NCI-H460 (cell line): ENCODE data around the gene COL20A1. TPM values are rescaled to one million over a fixed set of nuclear protein-coding genes. Genes with fewer than 3 reads are reported as not detected.

Experiments
- DNase-seq: peaks from one replicate; pipeline ENCODE4 v3.0.0-alpha.2; 2016; ENCODE audit warnings: low read depth; ENCODE audit errors: extremely low read depth
- total RNA-seq: library from RNA; depleted of rRNA; stranded (reverse); fragments of >200 nt; shearing (Covaris generic); gene quantifications from 2 replicates; pipeline ENCODE4 v1.2.3, GENCODE V29; 2014

COL20A1 gene
- total RNA-seq, 1 experiment from 2014 or later: 0.10 TPM

DNA sequence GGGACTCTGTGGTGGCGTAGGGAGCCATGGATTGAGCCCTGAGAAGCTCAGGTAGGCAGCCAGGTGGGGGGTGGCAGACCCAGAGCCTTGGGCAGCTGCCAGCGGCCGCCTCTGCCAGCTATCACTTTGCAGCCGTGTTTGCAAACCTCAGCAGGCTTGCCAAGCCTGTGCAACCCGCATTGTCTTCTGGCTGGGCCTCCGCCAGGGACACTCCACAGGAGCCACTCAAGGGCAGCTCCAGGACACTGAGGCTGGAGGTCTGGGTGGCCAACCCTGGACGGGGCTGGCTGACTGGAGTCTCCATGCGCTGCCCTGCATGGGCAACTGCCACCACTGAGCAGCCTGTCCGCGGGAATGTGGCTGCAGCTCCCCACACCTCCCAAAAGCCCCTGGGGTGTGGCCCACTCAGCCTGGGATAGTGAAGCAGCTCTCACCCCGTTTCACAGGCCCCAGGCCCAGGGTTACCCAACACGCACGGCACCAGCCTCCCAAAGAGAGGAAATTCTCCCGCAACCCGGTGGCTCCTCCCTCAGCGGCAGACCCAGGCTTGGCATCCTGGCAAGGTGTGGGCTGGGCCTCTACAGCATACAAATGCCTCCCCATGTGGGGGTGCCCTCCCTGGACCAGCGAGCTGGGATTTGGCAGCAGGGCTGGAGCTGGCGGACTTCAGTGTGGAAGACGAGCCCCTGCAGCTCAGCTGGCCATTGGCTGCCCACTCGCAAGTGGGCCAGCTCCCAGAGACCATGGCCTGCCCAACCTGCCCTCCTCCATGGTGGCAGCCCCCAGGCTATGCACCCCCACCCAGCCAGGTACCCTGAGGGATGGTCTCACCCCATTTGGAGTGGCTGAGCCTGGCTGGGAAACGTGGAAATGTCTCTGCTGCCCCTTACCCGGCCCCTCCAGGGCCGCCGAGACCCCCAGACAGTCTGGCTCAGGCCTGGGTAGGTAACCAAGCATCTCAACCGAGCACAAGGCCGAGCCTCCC is 65.2 kb downstream of the COL20A1 start:
- DNase-seq: no peak

DNA sequence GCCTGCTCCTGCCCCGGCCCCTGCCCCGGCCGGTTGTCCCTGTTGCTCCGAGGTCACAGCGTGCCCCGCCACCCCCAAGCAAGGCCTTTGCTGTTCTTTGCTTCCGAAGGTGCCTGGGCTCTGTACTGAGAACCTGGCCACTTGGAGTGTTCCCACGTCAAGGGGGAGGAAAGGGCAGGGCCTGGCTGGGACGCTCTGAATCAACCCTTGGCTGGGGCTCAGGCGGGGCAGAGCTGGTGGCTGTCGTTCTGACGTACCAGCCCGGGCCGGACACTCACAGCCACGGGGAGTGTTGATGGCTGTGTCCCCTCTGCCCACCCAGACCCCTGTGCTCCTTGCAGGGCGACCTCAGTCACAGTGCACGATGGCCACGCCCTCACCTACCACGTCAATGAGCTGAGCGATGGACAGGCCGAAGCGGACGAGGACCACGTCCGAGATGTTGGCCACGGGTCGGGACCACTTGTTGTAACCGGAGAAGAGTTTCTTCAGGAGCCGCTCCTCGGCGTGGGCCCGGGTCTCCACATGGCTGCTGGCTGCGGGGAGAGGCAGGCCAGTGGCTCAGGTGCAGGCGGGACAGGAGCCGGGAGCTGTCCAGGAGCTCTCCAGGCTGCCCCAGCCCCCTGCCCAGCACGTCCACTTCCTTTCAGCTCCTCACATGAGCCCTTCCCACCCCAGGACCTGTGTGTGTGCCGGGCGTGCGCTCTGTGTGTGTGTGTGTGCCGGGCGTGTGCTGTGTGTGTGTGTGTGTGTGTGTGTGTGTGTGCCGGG is 66.4 kb downstream of the COL20A1 start:
- no peak for DNase-seq

DNA sequence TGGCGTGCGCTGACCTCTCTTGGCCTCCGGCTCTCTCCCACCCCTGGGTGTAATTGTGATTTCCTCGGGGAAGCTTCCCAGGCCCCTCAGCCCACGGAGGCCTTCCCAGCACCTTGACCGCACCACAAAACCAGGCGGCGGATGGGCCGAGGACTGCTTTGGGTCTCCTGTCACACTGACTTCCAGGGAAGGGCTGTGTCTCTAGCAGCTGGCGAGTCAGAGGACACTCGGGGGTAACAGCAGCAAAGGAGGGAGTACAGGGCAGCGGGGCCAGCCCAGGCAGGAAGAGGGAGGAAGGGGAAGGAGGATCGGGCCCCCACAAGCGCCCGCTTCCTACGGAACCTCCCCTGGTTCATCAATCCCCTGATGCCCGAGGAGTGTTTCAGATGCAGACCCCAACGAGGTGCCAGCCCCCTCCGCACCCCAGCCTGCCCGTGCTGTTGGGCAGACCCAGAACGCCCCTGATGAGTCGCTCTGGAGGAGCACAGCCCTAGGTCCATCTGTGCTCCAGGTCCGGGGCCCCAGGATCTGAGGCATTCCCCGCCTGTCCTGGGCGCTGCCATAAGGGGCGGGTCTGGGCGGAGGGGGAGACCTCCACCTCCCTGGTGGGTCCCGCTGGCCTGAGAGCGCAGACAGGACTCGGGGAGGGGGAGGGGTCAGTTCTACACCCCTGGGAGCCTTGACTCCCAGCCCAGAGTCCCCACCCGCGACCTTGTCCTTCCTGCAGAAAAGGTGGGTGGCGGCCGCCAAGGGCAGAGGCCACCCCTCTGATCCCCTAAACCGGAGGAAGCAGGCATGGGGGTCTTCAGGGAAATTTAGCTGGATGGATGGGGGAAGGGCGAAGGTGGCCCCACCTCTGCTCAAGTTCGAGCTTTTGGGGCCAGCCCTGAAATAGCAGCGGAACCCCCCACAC is 67.2 kb downstream of the COL20A1 start:
- DNase-seq: no peak

DNA sequence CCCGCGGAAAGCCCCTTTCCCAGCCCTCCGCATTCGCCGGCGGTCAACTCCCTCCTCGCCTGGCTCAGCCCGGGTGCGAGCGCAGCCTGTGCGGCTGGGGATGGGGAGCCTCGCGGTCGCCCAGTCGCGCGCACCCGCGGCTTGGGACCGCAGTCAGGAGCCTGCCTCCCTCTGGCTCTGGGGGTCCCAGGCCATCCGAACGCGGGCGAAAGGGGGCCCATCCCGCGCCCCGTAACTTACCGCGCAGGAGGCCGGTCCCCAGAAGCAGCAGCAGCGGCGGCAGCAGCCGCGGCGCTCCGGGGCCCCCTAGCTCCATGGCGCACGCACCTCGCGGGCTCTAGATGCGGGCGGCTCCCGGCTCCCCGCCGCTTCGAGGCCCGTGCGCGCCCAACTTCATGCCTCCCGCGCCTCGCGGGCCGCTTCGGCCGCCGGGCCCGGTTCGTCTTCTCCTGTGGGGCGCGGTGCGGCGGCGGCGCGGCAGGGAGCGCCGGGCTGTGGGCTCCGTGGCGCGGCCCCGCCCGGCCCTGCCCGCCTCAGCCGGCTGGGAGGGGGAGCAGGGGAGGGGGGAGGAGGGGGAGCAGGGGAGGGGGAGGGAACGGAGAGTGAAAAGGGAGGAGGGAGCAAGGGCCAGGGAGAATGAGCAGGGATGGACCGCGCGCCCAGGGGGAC is 68.0 kb downstream of the COL20A1 start, which contains the start of gene CHRNA4:
Gene CHRNA4 (minus strand): TSS at position 500 of the 669 bp plus-strand sequence. CDS start 184 bp downstream, at position 316.
- DNase-seq: no peak

DNA sequence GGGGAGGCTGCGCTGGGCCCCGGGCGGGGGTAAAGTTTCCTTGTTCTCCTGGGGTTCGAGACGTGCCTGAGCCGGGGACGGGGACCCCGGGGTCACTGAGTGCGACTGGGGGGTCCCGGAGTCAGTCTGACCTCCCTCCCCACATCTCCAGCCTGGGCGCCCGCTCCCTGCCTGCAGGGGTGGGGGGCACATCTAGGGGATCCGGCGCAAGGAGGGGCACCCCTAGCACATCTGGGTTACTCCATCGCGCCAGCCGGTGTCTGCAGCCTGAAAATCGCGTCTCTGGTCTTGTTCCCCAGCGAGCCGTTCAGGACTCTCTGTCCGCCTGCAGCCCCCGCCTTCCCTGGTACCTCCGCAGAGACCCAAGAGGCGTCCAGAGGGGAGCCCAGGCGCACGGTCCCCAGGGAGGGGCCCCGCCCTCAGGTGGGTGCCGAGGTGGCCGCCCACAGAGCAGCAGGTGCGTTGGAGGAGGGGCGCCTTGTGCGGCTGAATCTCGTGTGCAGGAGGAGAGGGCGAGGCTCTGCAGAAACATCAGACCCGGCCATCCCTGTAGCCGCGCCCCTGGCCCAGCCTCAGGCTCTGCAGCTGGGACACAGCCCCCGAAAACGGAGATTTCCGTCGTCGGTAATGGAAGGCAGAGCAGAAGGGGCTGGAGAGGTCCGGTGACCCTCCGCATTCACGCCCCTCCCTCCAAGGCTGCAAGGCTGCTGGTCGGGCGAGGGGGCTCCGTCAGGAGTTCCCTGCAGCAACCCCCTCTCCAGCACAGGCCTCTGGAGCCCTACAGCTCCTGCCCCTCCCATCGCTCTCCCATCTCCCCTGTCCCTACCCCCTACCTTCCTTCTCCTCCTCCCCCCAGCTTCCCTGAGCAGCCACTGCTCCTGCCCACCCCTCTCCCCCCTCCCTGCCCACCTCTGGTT is 68.8 kb downstream of the COL20A1 start:
- no peak for DNase-seq

DNA sequence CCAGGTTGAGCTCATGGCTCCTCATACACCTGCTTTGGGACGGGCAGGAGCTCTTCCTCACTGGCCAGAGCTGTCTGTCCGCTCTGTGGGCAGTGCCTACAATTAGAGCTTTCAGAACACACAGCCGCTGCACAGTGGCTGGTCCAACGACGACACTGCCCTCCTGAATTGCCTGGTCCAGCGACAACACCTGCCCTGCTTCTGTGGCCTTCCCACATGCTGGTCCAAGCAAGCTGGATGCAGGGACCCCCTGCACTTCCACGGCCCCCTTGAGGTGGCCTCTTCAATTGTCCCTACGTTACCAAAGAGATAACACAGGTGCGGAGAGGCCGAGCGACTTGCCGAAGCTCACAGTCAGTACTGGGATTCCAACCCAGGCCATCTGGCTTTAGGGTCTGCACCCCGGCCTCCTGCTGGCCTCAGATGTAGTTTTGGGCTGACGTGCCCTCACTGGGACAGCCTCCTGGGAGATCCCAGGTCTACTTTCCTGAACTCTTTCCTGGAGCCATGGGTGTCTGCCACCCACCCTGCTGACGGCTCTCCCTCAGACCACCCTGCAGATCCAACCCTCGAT is 69.5 kb downstream of the COL20A1 start:
- DNase-seq: no peak

DNA sequence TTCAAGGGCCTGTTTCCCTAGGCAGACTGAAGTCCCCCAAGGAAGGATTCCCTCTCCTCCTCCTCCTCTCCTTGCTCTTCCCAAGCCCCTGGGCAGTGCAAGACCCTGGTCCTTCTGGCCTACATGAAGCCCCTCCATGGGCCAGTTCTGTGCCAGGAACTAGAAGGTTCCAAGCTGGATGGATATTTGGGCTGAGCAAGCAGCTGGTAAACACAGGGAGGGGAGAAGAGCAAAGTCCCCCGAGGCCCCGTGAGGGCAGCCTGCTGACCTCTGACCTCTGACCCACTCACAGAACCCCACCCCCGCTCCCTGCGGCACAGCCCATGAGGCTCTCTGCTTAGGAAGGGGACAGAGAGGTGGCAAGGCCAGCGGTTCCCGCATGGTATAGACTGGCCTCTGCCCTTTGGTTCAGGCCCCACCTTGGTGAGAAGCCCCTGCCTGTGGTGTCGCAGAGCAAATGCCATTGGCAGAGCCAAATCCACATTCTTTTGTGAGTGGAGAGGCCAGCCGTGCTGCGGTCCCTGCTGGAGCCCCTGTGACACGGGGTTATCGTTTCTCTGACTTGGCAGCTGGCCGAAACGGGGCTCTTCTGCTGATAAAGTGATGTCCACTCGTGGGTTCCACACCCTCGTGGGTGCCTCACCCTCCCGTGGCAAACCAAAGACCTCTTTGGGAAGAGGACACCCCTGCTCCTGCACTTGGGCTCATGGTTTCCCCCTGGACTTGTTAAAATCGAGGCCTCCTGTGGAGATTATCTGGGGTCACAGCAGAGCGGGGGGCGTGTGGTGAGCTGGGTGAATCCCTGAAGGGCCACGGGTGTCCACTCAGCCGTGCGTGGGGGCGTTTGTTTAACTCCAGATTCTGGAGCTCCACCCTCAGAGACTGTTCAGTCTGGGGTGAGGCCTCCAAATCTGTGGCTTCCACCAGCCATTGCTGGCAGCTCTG is 70.3 kb downstream of the COL20A1 start:
- no peak for DNase-seq

DNA sequence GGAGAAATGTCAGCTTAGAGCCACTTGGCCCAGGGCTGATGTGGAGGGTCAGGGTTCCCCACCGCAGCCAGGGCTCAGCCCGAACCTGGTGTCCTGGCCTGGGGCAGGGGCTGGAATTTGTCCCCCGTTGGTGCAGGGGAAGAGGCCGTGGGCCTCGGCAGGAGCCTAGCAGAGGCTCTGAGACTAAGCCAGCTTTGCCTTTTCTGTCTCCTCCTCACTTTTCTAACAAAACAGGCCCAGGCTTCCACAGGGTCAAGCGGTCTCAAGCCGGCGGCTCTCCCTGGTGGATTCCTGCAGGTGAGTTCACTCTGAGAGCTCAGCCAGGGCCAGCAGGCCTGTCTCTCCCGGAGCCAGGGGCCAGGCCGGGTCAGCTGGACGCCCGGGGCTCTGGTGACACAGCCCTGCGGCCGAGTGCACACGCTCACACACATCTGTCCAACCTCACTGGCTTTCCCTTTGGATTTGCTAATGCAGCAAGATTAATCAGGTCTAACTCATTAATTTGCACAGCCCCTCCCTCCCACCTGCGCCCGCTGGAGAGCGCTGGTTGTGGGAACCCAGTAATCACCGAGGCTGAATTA is 71.1 kb downstream of the COL20A1 start:
- DNase-seq: no peak

DNA sequence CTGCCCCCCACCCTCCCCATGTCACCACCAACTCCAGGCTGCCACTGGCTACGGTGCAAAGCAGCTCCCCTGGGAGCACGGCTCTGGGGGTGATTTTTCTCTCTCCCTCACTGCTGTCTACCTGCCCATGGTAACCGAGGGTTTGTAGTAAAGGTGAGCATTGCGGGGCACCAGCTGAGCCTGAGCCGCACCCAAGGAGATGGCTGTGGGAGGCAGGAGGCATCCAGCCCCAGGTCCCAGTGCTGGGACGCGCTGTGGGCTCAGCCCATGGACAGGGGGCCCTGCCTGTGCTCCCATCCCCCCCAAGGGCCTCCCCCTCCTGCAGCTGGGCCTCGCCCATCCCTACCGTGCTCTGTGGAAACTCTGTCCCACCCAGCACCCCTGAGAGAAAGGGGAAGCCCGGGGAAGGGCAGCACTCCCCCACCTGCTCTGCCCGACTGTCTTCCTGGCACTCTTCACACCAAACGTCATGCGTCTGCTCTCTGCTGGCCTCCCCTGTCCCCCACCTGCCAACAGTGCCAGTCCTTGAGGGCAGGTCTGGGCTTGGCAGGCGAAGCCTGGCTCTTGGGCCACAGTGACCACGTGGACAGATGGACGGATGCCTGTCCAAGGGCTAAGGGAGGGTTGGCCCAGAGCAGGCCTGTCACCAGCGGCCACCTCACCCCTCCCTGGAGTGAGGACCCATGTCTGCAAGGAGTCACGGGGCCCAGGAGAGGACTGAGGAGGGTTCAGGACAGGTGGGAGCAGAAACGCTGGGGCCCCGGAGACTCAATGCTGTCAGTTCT is 72.0 kb downstream of the COL20A1 start:
- DNase-seq: no peak

DNA sequence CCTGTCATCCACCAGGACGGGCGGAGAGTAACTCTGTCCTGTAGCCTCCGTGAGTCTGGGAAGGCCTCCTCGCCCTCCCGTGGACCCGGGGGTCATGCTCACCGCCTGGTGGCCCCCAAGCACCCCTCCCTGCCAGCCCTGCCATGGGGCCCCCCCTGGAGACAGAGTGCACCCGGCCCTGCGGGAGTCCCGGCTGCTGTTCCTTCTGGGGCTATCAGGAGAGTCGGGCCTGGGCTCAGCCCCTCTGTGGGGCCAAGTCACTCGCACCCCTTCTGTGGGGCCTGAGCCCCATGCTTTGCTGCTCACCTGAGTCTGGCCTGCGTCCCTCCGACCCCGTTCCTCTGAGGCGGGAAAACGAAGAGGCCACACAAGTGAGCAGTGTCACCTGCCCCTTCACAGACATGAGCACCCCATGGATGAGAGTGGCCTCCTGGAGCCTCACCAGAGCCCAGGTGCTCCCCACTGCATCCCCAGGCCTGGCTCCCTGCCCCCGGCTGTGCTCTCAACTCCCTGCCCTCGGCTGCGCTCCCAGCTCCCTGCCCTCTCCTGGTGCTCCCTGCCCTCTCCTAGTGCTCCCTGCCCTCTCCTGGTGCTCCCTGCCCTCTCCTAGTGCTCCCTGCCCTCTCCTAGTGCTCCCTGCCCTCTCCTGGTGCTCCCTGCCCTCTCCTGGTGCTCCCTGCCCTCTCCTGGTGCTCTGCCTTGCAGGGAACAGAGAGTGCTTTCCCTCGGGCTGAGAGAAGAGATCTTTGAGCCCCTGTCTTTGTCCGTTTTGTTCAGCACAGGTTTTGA is 72.8 kb downstream of the COL20A1 start:
- DNase-seq: no peak

DNA sequence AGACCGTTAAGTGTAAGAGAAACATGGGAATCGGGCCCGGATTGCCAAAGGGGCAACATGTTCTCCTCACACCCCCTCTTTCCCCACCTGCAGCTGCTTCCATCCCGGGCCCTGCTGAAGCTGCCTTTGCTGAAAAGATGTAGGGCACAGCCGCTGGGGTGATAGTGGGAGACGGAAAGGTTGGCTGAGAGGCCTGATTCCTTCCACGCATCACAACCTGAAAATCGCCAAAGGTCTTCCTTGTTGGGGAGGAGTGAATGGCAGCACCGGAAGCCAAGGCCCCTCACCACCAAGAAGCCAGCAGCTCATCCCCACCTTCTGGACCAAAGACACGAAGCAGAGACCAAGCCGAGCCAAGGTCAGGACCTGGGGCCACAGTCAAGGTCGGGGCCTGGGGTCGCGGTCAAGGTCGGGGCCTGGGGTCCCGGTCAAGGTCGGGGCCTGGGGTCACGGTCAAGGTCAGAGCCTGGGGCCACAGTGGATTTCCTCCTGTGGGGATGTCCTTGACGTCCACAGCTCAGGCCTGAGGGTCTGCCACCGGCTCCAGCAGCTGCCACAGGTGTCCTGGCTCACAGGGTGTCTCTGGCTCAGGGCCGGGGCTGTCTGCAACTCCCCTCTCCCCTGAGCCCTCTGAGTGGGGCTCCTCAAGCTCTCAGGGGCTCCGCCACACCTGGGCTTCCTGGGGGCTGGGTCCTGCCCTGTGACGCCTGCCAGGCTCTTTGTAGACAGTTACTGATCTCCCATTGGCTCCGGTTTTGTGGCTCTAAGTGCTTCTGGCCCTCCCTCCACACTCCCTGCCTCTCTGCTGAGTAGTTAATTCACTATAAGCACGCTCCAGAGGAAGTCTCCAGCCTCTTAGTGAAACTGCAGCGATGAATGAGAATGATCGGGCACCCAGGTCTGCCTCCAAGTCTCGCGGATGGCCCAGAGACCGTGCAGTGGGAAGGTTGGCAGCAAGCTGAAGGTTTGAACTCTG is 73.7 kb downstream of the COL20A1 start:
- no peak for DNase-seq

DNA sequence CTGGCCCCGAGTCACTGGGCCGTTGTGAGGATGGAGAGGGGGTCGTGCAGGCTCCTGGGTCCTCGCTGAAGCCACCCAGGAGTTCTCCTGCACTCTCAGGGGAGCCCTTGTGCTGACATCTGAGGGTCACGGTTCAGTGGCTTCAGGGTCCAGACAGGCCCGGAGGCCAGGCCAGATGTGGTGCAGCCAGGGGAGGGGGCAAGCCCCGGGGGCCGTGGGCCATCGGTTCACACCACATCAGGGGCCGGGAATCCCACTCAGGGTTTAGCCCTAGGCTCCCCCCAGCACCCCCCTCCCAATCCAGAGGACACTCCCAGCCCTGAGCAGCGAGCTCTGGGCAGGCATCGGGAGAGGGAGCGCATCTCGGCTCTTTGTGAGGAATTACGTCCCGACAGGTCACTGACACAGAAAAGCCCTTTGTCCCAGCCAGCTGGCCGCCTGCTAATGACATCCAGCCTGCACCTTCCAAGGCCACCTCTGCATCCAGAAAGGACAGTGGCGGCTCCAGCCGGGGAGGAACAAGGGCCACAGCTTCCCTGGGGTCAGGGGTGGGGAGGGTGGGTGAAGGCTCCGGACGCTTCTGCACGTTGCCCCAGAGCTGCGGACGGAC is 74.6 kb downstream of the COL20A1 start:
- DNase-seq: no peak

DNA sequence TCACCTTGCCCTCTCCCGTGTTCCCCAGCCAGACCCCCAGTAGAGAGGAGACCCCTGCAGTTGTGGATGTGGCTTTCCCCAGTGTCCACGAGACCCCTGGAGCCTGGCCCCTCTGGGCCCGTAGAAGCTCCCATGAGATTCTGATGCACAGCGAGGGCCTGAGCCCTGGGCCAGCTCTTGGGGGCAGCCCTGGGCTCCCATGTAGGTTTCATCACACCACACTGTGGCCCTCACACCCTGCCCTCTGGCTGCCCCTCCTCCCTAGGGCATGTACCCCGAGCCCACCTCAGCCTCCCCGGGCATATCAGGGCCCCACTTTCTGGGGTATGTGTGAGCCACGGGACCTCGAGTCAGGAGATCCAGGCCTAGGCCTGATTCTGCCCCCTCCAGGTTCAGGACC is 75.2 kb downstream of the COL20A1 start:
- no peak for DNase-seq

DNA sequence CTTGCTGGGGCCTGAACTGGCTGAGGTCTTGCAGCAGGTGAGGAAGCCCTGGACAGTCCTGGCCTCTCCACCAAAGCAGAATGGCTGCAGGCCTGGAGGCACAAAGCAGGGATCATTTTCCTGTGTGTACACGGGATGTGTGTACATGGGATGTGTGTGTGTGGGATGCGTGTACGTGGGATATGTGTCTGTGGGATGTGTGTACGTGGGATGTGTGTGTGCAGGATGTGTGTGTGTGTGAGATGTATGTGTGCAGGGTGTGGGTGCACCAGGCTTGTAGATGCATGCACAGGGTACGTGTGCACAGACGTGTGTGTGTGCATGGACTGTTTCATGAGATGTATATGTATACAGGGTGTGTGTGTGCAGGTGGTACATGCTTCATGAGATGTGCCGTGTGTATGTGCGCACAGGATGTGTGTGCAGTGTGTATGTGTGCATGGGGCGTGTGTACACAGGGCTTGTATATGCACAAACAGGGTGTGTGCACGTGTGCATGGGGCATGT is 76.1 kb downstream of the COL20A1 start:
- DNase-seq: no peak
